Prostate gland (tissue), 2 donors: ENCODE results near the gene AGBL4.

Source experiments
- POLR2A ChIP-seq: fragments of 450-650 bp; IDR thresholded peaks from one replicate; pipeline ENCODE4 v1.6.1; 2016; ENCODE audit warnings: antibody characterized with exemption, mild to moderate bottlenecking
- POLR2AphosphoS5 ChIP-seq: sonication (generic); formaldehyde crosslinking; IDR thresholded peaks from one replicate; pipeline ENCODE4 v1.6.1; 2017; ENCODE audit warnings: antibody characterized with exemption
- TF ChIP-seq, protein P1 (sequence below), 4 experiments: fragments of 200-600 bp in 2 of 4; fragments of 450-650 bp in 2 of 4; sonication (generic) in 2 of 4; IDR thresholded peaks; 1 replicate in 3 of 4; 2 replicates in 1 of 4; pipeline ENCODE4 v1.5.1; 2016 to 2019; ENCODE audit warnings: antibody characterized with exemption in 4 of 4, mild to moderate bottlenecking in 2 of 4, moderate library complexity in 2 of 4

- TF ChIP-seq, protein P1, sequence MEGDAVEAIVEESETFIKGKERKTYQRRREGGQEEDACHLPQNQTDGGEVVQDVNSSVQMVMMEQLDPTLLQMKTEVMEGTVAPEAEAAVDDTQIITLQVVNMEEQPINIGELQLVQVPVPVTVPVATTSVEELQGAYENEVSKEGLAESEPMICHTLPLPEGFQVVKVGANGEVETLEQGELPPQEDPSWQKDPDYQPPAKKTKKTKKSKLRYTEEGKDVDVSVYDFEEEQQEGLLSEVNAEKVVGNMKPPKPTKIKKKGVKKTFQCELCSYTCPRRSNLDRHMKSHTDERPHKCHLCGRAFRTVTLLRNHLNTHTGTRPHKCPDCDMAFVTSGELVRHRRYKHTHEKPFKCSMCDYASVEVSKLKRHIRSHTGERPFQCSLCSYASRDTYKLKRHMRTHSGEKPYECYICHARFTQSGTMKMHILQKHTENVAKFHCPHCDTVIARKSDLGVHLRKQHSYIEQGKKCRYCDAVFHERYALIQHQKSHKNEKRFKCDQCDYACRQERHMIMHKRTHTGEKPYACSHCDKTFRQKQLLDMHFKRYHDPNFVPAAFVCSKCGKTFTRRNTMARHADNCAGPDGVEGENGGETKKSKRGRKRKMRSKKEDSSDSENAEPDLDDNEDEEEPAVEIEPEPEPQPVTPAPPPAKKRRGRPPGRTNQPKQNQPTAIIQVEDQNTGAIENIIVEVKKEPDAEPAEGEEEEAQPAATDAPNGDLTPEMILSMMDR (IDR thresholded peaks at IDR 0.05), result no peak
- TF ChIP-seq POLR2A (no peak), POLR2AphosphoS5 (no peak)
Observed at GRCh38 chr1:49339043-49339442, 684.7 kb downstream of the AGBL4 start.
